Spleen (tissue), 11 donors: ENCODE data around the gene PLVAP. TPM values are rescaled to one million over a fixed set of nuclear protein-coding genes. Genes with fewer than 3 reads are reported as not detected.

Source experiments
- DNase-seq: peaks from one replicate; pipeline ENCODE4 v3.0.0-alpha.2; 2020
- H3K27ac ChIP-seq, 8 donors: fragments of 200-600 bp; sonication (generic) in 7 of 8; 1 replicate in 4 of 8; 2 replicates in 4 of 8; pipeline versions ENCODE4 v1.5.0 to v1.8.0; 2016 to 2021; ENCODE audit warnings: inconsistent platforms in 4 of 8, mild to moderate bottlenecking in 4 of 8, moderate library complexity in 1 of 8
- H3K27me3 ChIP-seq, 7 donors: fragments of 200-600 bp; sonication (generic) in 6 of 7; replicated peaks in 1 of 7; 1 replicate in 4 of 7; 2 replicates in 3 of 7; pipeline versions ENCODE4 v1.5.0 to v1.8.0; 2016 to 2021; ENCODE audit warnings: inconsistent platforms in 3 of 7, mild to moderate bottlenecking in 1 of 7
- H3K36me3 ChIP-seq, 6 donors: fragments of 200-600 bp; sonication (generic) in 5 of 6; 1 replicate in 4 of 6; 2 replicates in 2 of 6; pipeline versions ENCODE4 v1.5.0 to v1.8.0; 2016 to 2021; ENCODE audit warnings: inconsistent platforms in 2 of 6
- H3K4me1 ChIP-seq, 6 donors: fragments of 200-600 bp; sonication (generic) in 5 of 6; 1 replicate in 3 of 6; 2 replicates in 3 of 6; pipeline versions ENCODE4 v1.5.0 to v1.8.0; 2016 to 2021; ENCODE audit warnings: inconsistent platforms in 3 of 6
- H3K4me3 ChIP-seq, 8 donors: fragments of 200-600 bp; sonication (generic) in 7 of 8; 1 replicate in 4 of 8; 2 replicates in 4 of 8; pipeline versions ENCODE4 v1.5.0 to v1.8.0; 2016 to 2021; ENCODE audit warnings: inconsistent platforms in 4 of 8, mild to moderate bottlenecking in 4 of 8, moderate library complexity in 2 of 8
- H3K9me3 ChIP-seq, 8 donors: fragments of 200-600 bp; sonication (generic) in 7 of 8; 1 replicate in 4 of 8; 2 replicates in 4 of 8; pipeline versions ENCODE4 v1.5.0 to v1.8.0; 2016 to 2021; ENCODE audit warnings: inconsistent platforms in 4 of 8
- CTCF ChIP-seq, 11 experiments: fragments of 200-600 bp in 7 of 11; fragments of 450-650 bp in 4 of 11; sonication (generic) in 4 of 11; IDR thresholded peaks in 8 of 11; conservative IDR thresholded peaks in 3 of 11; 1 replicate in 7 of 11; 2 replicates in 4 of 11; pipeline versions ENCODE4 v1.4.0 to v1.8.0; 2016 to 2021; ENCODE audit warnings: antibody characterized with exemption in 11 of 11, inconsistent platforms in 4 of 11, mild to moderate bottlenecking in 1 of 11
- POLR2A ChIP-seq, 3 donors: fragments of 450-650 bp; IDR thresholded peaks; one replicate each; pipeline ENCODE4 v1.5.1; 2017; ENCODE audit warnings: antibody characterized with exemption in 3 of 3, mild to moderate bottlenecking in 1 of 3
- POLR2AphosphoS5 ChIP-seq, 3 donors: sonication (generic); formaldehyde crosslinking; IDR thresholded peaks; one replicate each; pipeline ENCODE4 v1.5.1; 2017; ENCODE audit warnings: antibody characterized with exemption in 3 of 3
- WGBS, 5 donors: extraction: QIAGEN DNeasy Blood & Tissue Kit in 3 of 5; methylation state at CpG; one replicate each; pipeline versions ENCODE4 v1.1.5 to v1.1.7; 2013 to 2018; 5-methylcytosine and 5-hydroxymethylcytosine counted together
- intact Hi-C: fragments of 100-400 bp; cut with DNase I; formaldehyde crosslinking; loops from one replicate; pipeline ENCODE4 v1.15.0; 2023; ENCODE audit warnings: low total_unique reads
- polyA plus RNA-seq, 3 donors: library from polyadenylated mRNA; stranded (reverse); fragments of 200-250 nt; gene quantifications; one replicate each; pipeline ENCODE4 v1.2.1, GENCODE V29; 2013
- total RNA-seq, 7 donors: library from RNA; depleted of rRNA in 3 of 7; stranded (reverse); fragments of >200 nt in 3 of 7; fragmentation: NEBNext Ultra II Directional in 4 of 7; extraction: Animal tissue kit (Norgen Biotek cat#: 25700) in 4 of 7; gene quantifications; one replicate each; pipeline versions ENCODE4 v1.1.0 to v1.2.1, GENCODE V29; 2016 to 2021
- donor health status: healthy with polysubstance abuse.
- donor health status: DM: no; HTN: no; CAD: no; lungs with moderate emphysema.
- donor health status: DM: no; HTN: no; CAD: no.
- donor health status: Bipolar disorder and iron deficiency.
- donor health status: healthy.
- donor health status: DM: no; HTN: no; CAD: no.
- donor health status: DM: yes; HTN: yes; CAD: no.

Gene PLVAP
- total and polyA plus RNA-seq, 10 donors, result 26.6 to 555 (median 266) TPM

GRCh38 chr19:17309198-17309964 lies 67.8 kb downstream of the PLVAP start, which contains the start of gene DDA1:
Gene DDA1, plus strand, starts transcription at chr19:17309563. Its CDS starts 92 bp downstream, at chr19:17309655.
- H3K36me3 ChIP-seq, result peaks cover 0 to 34% (median 7%) of the 10 kb centered on the region in 6 donors
- peaks cover 26 to 81% (median 55%) of the 10 kb centered on the region in 6 donors for H3K4me1 ChIP-seq
- H3K9me3 ChIP-seq, result no peaks in the 10 kb centered on the region
- TF ChIP-seq POLR2A (IDR thresholded peaks at IDR 0.05) (peak in 1 of 3 donors; percentile 27), CTCF (IDR thresholded peaks at IDR 0.05 in 8 of 11, conservative IDR thresholded peaks at IDR 0.05 in 3 of 11) (peak in 3 of 11 experiments; percentile 27 to 46 (median 41)), POLR2AphosphoS5 (IDR thresholded peaks at IDR 0.05) (peak; percentile 87 to 89 (median 87))
- WGBS, 5 donors, result 0 to 1% (median 1%) methylated on average over 38 to 46 of the region's 46 CpGs
- peak within 1 kb of the TSS; percentile 45 to 92 (median 82) for H3K27ac ChIP-seq
- H3K27me3 ChIP-seq, result no peaks in the 10 kb centered on the region
- peak; percentile 100 for DNase-seq
- intact Hi-C loops, result no loop called here
- H3K4me3 ChIP-seq, result peak within 1 kb of the TSS; percentile 69 to 99 (median 88)

- intact Hi-C loops, result no loop called here
- peaks cover 36 to 94% (median 69%) of the 10 kb centered on the region in 6 donors for H3K4me1 ChIP-seq
These were observed 69.2 kb downstream of the PLVAP start for GRCh38 chr19:17307876-17308377.

GRCh38 chr19:17306285-17306714 lies 70.8 kb downstream of the PLVAP start:
- H3K4me1 ChIP-seq, result peaks cover 42 to 90% (median 72%) of the 10 kb centered on the region in 6 donors
- no peaks in the 10 kb centered on the region for H3K9me3 ChIP-seq
- WGBS, 5 donors, result 9 to 32% (median 10%) methylated on average over 6 to 28 of the region's 28 CpGs
- peak overlapping the region; percentile 48 to 88 (median 74) for H3K4me3 ChIP-seq
- intact Hi-C loops, result no loop called here
- DNase-seq, result no peak
- TF ChIP-seq POLR2AphosphoS5 (IDR thresholded peaks at IDR 0.05), result no peak
- no peak for TF ChIP-seq POLR2A (IDR thresholded peaks at IDR 0.05)
- TF ChIP-seq CTCF (IDR thresholded peaks at IDR 0.05 in 8 of 11, conservative IDR thresholded peaks at IDR 0.05 in 3 of 11), result no peak
- no peaks in the 10 kb centered on the region for H3K27me3 ChIP-seq
- peaks cover 0 to 5% (median under 1%) of the 10 kb centered on the region in 6 donors for H3K36me3 ChIP-seq
- H3K27ac ChIP-seq, result peak overlapping the region; percentile 66 to 97 (median 92)

More at GRCh38 chr19:17307876-17308377, 69.2 kb downstream of the PLVAP start:
- Histone ChIP-seq H3K9me3 (no peaks in the 10 kb centered on the region), H3K27ac (no peak overlapping the region), H3K4me3 (no peak overlapping the region), H3K36me3 (peaks cover 0 to 19% (median 0%) of the 10 kb centered on the region in 6 donors), H3K27me3 (no peaks in the 10 kb centered on the region)
- TF ChIP-seq CTCF (IDR thresholded peaks at IDR 0.05 in 8 of 11, conservative IDR thresholded peaks at IDR 0.05 in 3 of 11) (no peak), POLR2A (IDR thresholded peaks at IDR 0.05) (no peak), POLR2AphosphoS5 (IDR thresholded peaks at IDR 0.05) (no peak)
- no peak for DNase-seq
- WGBS, 5 donors, result 88 to 95% (median 93%) methylated on average over 8 of the region's 8 CpGs
